Panc1 (cell line): ENCODE measurements around the gene DCBLD2.

Source experiments
- CTCF ChIP-seq: fragments of 450-650 bp; IDR thresholded peaks from 2 replicates; pipeline ENCODE4 v1.5.1; 2017; ENCODE audit warnings: mild to moderate bottlenecking
- POLR2AphosphoS5 ChIP-seq: IDR thresholded peaks from 2 replicates; pipeline ENCODE4 v1.6.1; 2012; ENCODE audit warnings: mild to moderate bottlenecking, low read depth, low read length, moderate library complexity
- REST ChIP-seq, 2 experiments: IDR thresholded peaks; 2 replicates each; pipeline ENCODE4 v1.6.1; 2011 to 2012; ENCODE audit warnings: low read depth in 2 of 2, control low read depth in 1 of 2, low read length in 1 of 2, mild to moderate bottlenecking in 1 of 2, moderate library complexity in 1 of 2; ENCODE audit not compliant: insufficient read depth in 1 of 2
- TCF7L2 ChIP-seq: IDR thresholded peaks from 2 replicates; pipeline ENCODE4 v1.6.1; 2011; ENCODE audit warnings: mild to moderate bottlenecking, low read depth, low read length, inconsistent platforms

DNA sequence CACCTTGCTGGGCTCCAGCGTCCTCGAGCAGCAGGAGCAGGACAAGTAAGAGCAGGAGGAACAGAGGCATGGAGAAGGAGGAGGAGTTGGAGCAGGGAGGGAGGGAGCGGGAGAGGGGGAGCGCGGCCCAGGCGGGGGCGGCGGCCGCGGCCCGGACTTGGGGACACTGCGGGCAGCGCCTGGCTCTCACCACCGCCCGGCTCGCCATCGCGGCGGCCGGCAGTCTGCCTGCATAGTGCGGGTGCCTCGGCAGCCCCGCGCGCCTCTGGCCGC lies 440 bp downstream of the DCBLD2 start:
- no peak for TF ChIP-seq CTCF
- TF ChIP-seq REST (IDR thresholded peaks at IDR 0.05; ENCODE audit: insufficient read depth in 1 of 2, low read depth in 2 of 2, low read length in 1 of 2), result no peak
- TF ChIP-seq POLR2AphosphoS5, result no peak; the same call in 1 of the 2 replicates
- no peak for TF ChIP-seq TCF7L2
